GM13976 (cell line): ENCODE data around the gene KDM4B.
A peak's percentile ranks its signal among the peaks of the same experiment; 100 is the strongest.

Source experiments
- DNase-seq: peaks from one replicate; pipeline ENCODE4 v3.0.0; 2012; ENCODE audit warnings: low spot score
- in situ Hi-C: fragments of 300-500 bp; cut with MboI; formaldehyde crosslinking; loops from one replicate; pipeline ENCODE4 v1.12.0; 2022; ENCODE audit warnings: low sequenced_read_pairs, mixed read lengths, inconsistent platforms; ENCODE audit not compliant: unreplicated experiment
- TF ChIP-seq, protein P1 (sequence below): IDR thresholded peaks from 2 replicates; pipeline ENCODE4 v1.5.1; 2012; ENCODE audit warnings: borderline replicate concordance, mild to moderate bottlenecking; ENCODE audit not compliant: insufficient read depth; ENCODE audit errors: extremely low read depth, missing control alignments, control extremely low read depth

The KDM4B gene

DNA sequence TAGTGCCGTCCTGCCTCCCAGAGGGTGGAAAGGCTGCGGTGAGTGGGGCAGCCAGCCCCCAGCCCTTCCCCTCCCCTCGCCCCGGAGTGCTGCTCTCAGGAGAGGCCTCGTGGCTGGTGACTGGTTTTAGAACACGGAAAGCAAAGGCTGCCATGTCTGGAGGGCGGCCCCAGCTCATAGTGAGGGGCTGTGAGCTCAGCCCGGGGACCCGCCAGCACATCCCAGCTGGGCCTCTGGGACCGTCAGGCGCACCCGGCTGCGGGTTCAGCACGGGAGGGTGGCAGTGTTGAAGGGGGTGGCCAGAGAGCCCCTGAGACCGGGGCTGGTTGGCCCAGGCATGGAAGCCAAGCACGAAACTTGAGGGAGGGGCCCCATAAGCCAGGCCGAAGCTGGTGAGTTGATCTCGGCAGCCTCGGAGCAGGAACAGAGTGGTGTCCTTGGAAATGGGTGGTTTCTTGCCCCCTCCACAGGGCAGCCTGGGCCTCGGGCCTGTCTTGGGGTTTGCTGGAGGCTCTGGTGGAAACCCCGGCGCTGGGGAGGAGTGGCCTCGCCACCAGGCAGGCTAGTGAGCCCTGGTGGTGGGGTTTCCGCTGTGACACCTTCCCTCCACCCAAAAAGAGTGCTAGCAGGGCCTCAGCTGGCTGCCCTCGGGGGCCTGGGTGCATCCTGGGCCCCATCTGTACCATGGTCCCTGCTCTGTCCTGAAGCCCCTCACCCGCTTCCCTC, 157.7 kb downstream of the KDM4B start:
- in situ Hi-C loops = no loop called here
- DNase-seq = peak; percentile 81
- TF ChIP-seq, protein P1, sequence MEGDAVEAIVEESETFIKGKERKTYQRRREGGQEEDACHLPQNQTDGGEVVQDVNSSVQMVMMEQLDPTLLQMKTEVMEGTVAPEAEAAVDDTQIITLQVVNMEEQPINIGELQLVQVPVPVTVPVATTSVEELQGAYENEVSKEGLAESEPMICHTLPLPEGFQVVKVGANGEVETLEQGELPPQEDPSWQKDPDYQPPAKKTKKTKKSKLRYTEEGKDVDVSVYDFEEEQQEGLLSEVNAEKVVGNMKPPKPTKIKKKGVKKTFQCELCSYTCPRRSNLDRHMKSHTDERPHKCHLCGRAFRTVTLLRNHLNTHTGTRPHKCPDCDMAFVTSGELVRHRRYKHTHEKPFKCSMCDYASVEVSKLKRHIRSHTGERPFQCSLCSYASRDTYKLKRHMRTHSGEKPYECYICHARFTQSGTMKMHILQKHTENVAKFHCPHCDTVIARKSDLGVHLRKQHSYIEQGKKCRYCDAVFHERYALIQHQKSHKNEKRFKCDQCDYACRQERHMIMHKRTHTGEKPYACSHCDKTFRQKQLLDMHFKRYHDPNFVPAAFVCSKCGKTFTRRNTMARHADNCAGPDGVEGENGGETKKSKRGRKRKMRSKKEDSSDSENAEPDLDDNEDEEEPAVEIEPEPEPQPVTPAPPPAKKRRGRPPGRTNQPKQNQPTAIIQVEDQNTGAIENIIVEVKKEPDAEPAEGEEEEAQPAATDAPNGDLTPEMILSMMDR = no peak

DNA sequence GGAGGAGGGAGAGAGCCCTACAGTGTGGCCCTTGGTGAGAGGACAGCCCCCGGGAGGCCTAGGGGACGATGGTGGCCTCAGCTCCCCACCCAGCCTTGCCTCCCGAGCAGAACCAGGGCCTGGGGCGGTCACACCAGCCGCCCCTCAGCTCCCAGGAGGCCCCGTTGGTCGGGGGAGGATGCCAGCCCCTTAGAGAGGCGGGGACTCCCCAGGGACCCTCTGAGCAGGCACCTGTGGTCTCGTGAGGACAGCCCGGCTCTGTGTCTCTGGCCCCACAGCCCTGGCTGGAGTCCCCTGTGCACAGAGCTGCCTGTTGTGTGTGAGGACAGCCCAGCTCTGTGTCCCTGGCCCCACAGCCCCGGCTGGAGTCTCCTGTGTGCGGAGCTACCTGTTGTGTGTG, 158.8 kb downstream of the KDM4B start:
- in situ Hi-C loops = no loop called here
- TF ChIP-seq, protein P1 = no peak
- no peak for DNase-seq

DNA sequence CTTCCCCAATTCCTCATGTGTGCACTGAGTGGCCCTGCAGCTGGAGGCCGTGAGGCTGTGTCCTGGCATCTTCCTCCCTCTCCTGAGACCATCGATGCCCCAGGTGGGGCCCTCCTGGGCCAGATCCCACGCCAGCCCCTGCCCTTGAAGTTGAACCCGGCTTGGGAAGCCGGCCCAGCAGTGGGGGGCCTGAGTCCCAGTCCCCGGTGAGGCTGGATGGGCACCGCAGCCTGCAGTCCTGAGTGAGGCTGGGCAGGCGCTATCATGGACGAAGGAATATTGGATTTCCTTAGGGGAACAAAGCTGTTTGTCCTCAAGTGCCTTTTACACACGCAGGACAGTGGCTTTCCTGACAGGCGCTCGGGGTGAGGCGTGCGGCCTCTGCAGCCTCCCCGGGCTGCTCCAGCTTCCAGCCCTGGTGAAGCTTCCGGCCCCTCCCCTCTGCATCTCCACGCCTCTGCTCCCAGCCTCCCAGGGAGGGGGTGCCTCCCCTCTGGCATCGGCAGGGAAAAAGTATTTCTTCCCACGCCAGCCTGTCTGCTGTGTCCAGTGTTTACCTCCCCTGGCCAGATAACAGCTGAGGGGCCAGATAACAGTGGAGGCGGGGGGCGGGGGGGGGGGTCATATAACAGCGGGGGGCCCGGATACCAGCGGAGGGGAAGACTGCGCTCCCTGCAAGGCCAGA, 159.5 kb downstream of the KDM4B start:
- in situ Hi-C loops = no loop called here
- TF ChIP-seq, protein P1 = no peak
- no peak for DNase-seq

DNA sequence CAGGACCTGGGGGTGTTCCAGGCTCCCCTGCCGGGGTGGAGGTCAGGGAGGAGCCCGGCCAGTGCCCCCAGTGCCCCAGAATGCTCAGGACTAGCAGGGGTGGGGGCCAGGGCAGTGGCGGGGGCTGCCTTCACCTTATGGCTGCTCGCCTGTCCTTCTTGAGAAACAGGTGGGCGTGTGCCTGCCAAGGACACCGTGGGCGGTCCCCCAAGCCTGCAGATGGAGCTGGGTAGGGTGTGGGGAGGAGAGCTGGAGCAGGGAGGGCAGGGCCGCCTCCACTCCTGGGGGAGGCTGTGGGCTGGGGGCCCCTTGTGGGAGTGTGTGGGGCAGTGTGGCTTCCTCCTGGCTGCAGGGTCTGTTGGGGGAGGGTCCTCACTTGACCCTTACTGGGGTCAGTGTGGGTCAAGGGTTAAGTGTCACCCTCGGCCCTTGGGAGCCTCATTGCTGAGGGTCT, 160.1 kb downstream of the KDM4B start:
- DNase-seq = no peak
- TF ChIP-seq, protein P1 = no peak
- in situ Hi-C loops = no loop called here

DNA sequence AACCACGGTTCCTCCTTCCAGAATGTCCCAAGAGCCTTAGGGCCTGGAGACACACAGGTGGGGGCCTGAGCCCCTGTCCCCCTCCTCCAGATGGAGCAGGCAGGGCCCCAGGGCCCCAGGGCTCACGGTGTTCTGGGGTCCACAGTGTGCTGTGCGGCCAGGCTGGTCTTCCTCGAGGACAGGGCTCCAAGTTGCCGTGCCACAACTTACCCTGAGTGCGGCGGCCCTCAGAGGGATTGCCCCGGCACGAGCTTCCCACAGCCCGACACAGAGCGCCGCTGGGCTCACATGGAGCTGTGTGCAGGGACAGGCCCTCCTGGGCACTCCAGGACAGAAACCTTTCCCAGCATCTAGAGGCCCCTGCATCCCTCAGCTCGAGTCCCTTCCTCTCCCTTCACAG, 160.8 kb downstream of the KDM4B start:
- in situ Hi-C loops = no loop called here
- TF ChIP-seq, protein P1 = no peak
- no peak for DNase-seq

DNA sequence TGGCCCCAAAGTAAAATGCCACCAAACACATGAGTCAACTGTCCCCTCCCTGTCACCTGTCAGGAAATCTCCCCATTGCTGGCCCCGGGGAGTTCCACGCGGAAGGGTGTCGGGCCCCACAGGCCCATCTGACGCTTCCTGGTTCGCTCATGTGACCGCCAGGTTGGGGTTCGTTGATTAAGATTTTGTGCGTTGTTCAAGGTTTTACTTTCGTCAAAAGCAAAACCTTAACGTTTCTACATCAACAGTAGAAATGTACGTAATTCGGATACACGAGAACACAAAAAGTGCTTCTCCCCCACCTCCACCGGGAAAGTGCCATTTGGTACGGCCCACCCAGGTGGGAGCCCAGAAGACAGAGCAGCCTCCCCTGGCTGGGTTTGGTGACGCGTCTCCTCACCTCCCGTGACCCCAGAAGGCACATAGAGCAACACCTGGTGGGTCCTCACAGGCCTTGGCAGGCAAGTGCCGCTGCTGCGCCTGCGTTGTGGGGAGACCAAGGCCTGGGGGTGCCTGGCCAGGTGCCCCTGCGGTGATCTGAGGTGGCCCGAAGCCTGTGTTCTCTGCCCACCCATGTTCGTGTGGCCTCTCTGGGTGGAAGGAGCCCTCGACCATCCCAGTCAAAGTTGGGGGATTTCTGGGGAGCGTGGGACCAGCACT, 161.6 kb downstream of the KDM4B start:
- in situ Hi-C loops = no loop called here
- TF ChIP-seq, protein P1 = no peak
- peak; percentile 87 for DNase-seq
